Esophagus squamous epithelium (tissue), 5 donors: ENCODE measurements around the gene TAS1R1. TPM values are rescaled to one million over a fixed set of nuclear protein-coding genes. Genes with fewer than 3 reads are reported as not detected.

Experiments
- DNase-seq: peaks from one replicate; lab custom pipeline; 2025; lab: John Stamatoyannopoulos, UW
- H3K27ac ChIP-seq, 4 donors: fragments of 200-600 bp; sonication (generic); one replicate each; pipeline ENCODE4 v1.5.1; 2016 to 2019; ENCODE audit warnings: mild to moderate bottlenecking in 1 of 4
- H3K27me3 ChIP-seq, 4 donors: fragments of 200-600 bp; sonication (generic); 1 replicate in 3 of 4; 2 replicates in 1 of 4; pipeline versions ENCODE4 v1.5.1 to v1.6.0; 2017 to 2021; ENCODE audit warnings: antibody characterized with exemption in 1 of 4
- H3K36me3 ChIP-seq, 3 donors: fragments of 200-600 bp; sonication (generic); one replicate each; pipeline ENCODE4 v1.5.1; 2016 to 2019
- H3K4me1 ChIP-seq, 3 donors: fragments of 200-600 bp; sonication (generic); one replicate each; pipeline ENCODE4 v1.5.1; 2017 to 2019
- H3K4me3 ChIP-seq, 4 donors: fragments of 200-600 bp; sonication (generic); 1 replicate in 3 of 4; 2 replicates in 1 of 4; pipeline ENCODE4 v1.5.1; 2016 to 2019; ENCODE audit warnings: mild to moderate bottlenecking in 2 of 4, moderate library complexity in 1 of 4
- H3K9me3 ChIP-seq, 3 donors: fragments of 200-600 bp; sonication (generic); one replicate each; pipeline ENCODE4 v1.5.1; 2016 to 2019
- POLR2A ChIP-seq, 4 donors: fragments of 450-650 bp; IDR thresholded peaks; one replicate each; pipeline ENCODE4 v1.6.1; 2017; ENCODE audit warnings: antibody characterized with exemption in 4 of 4, mild to moderate bottlenecking in 4 of 4, moderate library complexity in 3 of 4
- WGBS, 2 donors: methylation state at CpG; one replicate each; pipeline ENCODE4 v1.1.5; 2018; 5-methylcytosine and 5-hydroxymethylcytosine counted together
- intact Hi-C: fragments of 100-400 bp; cut with DNase I; formaldehyde crosslinking; loops from one replicate; pipeline ENCODE4 v1.15.0; 2022
- total RNA-seq, 4 donors: library from RNA; depleted of rRNA; stranded (reverse); fragments of >200 nt; gene quantifications; one replicate each; pipeline ENCODE4 v1.1.0, GENCODE V29; 2016
- TF ChIP-seq, protein P1 (sequence below), 6 experiments: fragments of 450-650 bp in 4 of 6; fragments of 200-600 bp in 2 of 6; sonication (generic) in 2 of 6; IDR thresholded peaks; one replicate each; pipeline ENCODE4 v1.5.1; 2016 to 2019; ENCODE audit warnings: antibody characterized with exemption in 6 of 6, mild to moderate bottlenecking in 4 of 6, moderate library complexity in 4 of 6
- donor health status: DM: yes; HTN: yes; CAD: no.

TAS1R1 gene
- total RNA-seq, result not detected

DNA sequence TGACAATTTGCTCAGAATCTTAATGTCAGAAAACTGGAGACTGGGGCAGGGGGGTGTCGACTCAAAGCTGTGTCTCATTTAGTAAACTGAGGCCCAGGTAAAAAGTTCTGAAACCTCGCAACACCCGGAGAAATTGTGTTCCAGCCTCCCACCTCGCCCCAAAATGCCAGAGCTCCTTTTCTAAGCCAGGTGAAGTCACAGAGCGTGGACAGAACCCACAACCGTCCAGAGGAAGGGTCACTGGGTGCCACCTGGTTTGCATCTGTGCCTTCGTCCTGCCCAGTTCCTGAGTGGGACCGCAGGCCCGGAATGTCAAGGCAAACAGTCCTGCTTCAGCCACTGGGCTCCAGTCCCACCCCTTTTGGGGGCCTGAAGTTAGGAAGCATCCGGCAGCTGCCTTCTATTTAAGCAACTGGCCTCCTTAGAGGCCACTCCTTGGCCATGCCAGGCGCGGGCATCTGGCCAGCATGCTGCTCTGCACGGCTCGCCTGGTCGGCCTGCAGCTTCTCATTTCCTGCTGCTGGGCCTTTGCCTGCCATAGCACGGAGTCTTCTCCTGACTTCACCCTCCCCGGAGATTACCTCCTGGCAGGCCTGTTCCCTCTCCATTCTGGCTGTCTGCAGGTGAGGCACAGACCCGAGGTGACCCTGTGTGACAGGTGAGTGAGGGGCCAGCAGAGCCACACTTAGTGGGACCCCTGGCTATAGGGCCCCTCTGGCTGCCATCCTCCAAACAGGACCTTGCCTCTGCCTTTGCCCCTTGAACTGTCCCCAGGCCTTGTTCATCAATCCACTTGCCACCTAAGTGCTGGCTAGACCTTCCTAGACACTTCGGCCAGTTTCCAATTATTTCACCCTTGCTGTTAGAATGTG is at the start of gene TAS1R1:
TSS of gene TAS1R1 (plus strand) at position 401 of the 872 bp plus-strand sequence. CDS start at position 468, 67 bp downstream.
- H3K4me3 ChIP-seq, result peak within 1 kb of the TSS; percentile 87 to 100 (median 99)
- no peak for TF ChIP-seq POLR2A (IDR thresholded peaks at IDR 0.05)
- TF ChIP-seq, protein P1, sequence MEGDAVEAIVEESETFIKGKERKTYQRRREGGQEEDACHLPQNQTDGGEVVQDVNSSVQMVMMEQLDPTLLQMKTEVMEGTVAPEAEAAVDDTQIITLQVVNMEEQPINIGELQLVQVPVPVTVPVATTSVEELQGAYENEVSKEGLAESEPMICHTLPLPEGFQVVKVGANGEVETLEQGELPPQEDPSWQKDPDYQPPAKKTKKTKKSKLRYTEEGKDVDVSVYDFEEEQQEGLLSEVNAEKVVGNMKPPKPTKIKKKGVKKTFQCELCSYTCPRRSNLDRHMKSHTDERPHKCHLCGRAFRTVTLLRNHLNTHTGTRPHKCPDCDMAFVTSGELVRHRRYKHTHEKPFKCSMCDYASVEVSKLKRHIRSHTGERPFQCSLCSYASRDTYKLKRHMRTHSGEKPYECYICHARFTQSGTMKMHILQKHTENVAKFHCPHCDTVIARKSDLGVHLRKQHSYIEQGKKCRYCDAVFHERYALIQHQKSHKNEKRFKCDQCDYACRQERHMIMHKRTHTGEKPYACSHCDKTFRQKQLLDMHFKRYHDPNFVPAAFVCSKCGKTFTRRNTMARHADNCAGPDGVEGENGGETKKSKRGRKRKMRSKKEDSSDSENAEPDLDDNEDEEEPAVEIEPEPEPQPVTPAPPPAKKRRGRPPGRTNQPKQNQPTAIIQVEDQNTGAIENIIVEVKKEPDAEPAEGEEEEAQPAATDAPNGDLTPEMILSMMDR (IDR thresholded peaks at IDR 0.05), result no peak
- intact Hi-C loops, result loop anchor here (10.0 kb wide), 1 partner anchor 70 kb away; the partner anchor contains the start of gene THAP3
- no peaks in the 10 kb centered on the region for H3K27me3 ChIP-seq
- H3K36me3 ChIP-seq, result peaks cover 0 to 13% (median 1%) of the 10 kb centered on the region in 3 donors
- peak within 1 kb of the TSS; percentile 79 to 91 (median 86) for H3K27ac ChIP-seq
- H3K4me1 ChIP-seq, result peaks cover 16 to 32% (median 23%) of the 10 kb centered on the region in 3 donors
- no peak for DNase-seq
- no peaks in the 10 kb centered on the region for H3K9me3 ChIP-seq
- 66 to 79% methylated on average over 5 to 18 of the region's 19 CpGs for WGBS, 2 donors

DNA sequence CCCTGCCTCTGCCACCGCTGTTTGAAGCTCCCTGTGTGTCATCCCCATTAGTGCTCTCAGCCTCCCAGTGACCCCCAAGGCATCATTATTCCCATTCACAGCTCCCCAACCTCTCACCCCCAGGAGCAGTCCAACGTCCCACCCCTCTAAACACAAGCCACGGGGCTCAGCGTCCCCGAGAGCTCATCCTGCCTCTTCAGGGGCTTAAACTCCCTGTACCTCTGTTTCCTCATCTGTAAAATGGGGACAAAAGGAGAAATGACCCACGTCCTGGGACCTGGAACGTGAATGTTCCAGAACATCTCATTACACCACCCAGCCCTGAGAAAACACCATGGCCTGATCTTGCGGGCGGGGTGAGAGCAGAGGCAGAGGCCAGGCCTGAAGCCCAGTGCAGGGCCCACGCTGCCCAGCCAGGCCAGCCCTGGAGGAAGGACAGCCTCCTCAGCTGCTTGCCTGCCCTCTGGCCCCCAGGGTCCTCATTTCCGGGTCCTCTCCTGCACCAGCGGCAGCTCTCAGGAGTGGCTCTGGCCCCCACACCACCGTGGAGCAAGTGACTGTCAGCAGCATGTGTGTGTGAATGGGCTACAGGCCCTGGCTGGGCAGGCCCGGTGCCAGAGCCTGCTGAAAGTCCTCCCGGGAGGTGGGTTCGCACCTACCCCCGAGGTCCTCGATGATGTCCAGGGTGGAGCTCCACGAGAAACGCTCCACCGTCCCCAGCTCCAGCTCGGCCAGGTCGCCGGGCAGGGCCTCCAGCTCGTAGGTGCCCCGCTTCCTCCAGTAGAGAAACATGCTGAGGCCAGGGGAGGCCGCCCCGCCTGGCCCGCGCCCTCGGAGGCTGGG is 49.5 kb upstream of the TAS1R1 start:
- TF ChIP-seq, protein P1 (IDR thresholded peaks at IDR 0.05), result no peak
- no peak for TF ChIP-seq POLR2A (IDR thresholded peaks at IDR 0.05)
- no peaks in the 10 kb centered on the region for H3K9me3 ChIP-seq
- WGBS, 2 donors, result 89 to 94% methylated on average over 9 to 14 of the region's 31 CpGs
- intact Hi-C loops, result no loop called here
- no peaks in the 10 kb centered on the region for H3K36me3 ChIP-seq
- DNase-seq, result no peak
- H3K4me3 ChIP-seq, result no peak overlapping the region
- H3K4me1 ChIP-seq, result peaks cover 0 to 24% (median 11%) of the 10 kb centered on the region in 3 donors
- H3K27ac ChIP-seq, result no peak overlapping the region
- H3K27me3 ChIP-seq, result peaks cover 0 to 28% (median 0%) of the 10 kb centered on the region in 4 donors

DNA sequence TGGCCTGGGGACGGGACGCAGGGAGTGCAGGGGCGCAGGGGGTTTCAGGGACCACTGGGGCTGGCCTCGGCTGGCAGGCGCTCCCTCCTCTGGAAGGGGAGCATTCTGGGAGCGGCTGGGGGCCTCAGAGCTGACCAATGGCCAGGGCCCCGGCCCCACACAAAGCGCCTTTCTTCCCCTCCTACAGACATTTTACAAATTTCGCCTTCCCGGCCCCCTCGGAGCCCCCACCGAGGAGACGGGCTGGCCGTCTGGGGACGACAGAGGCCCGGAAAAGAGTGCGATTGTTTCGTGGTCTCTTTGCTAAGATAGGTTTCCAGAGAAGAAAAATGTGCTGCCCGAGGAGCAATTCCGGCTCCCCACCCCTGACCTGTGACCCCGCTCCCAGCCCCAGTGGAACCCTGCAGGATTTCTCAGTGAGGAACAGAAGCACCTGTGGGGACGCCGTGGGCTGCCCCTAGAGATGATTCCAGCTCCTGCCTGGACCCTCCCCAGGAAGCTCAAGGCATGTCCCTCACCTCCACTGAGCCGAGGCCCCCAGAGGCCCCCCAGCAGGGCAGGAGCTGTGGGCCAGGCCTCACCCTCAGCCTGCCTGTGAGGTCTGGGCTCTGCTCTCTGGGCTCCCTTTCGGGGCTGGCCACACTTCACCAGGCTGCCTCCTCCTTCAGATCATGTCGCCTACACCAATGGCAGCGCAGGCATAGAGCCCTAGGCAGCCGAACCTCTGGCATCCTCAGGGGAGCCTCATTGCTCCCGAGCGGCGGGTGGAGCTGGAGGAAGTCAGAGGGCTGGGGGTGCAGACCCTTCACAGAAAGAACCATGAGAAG is 48.7 kb upstream of the TAS1R1 start:
- H3K27me3 ChIP-seq, result peaks cover 0 to 28% (median 0%) of the 10 kb centered on the region in 4 donors
- no peak overlapping the region for H3K27ac ChIP-seq
- H3K36me3 ChIP-seq, result no peaks in the 10 kb centered on the region
- WGBS, 2 donors, result 62 to 89% methylated on average over 6 to 8 of the region's 31 CpGs
- peaks cover 0 to 15% (median 11%) of the 10 kb centered on the region in 3 donors for H3K4me1 ChIP-seq
- TF ChIP-seq, protein P1 (IDR thresholded peaks at IDR 0.05), result no peak
- no peak for TF ChIP-seq POLR2A (IDR thresholded peaks at IDR 0.05)
- intact Hi-C loops, result no loop called here
- H3K9me3 ChIP-seq, result no peaks in the 10 kb centered on the region
- H3K4me3 ChIP-seq, result no peak overlapping the region
- DNase-seq, result no peak

DNA sequence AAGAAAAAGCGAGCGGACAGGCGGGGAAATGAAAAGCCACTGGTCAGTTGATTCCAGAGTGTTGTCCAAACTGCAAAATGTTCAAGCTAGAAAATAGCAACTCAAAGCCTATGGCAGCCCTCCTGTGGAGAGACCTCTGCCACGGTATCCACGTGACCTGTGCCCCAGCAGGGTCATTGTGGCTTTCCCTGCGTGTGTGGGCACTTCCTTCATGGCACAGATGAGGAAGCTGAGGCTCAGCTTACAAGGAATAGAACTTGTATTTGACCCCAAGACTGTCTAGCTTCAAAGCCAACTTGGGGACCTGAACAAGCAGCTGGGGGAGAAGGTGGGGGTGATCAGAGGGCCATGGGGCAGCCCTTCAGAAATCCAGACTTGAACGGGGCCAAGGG is 48.1 kb upstream of the TAS1R1 start:
- DNase-seq, result no peak
- no peaks in the 10 kb centered on the region for H3K9me3 ChIP-seq
- intact Hi-C loops, result no loop called here
- TF ChIP-seq, protein P1 (IDR thresholded peaks at IDR 0.05), result no peak
- TF ChIP-seq POLR2A (IDR thresholded peaks at IDR 0.05), result no peak
- H3K36me3 ChIP-seq, result no peaks in the 10 kb centered on the region
- H3K4me1 ChIP-seq, result peaks cover 0 to 10% (median 6%) of the 10 kb centered on the region in 3 donors
- WGBS, 2 donors, result 58 to 71% methylated on average over 6 of the region's 7 CpGs
- H3K27me3 ChIP-seq, result peaks cover 0 to 25% (median 0%) of the 10 kb centered on the region in 4 donors
- no peak overlapping the region for H3K4me3 ChIP-seq
- peak overlapping the region in 1 of 4 donors; percentile 9 for H3K27ac ChIP-seq
